ENCODE results near the gene SMIM36. TPM values are rescaled to one million over a fixed set of nuclear protein-coding genes. Genes with fewer than 3 reads are reported as not detected.
"Not testable (repeated sequence)": the region's sequence is repeated elsewhere in the genome, so short reads cannot be mapped to it uniquely, and the experiment has no call there.

The SMIM36 gene
- polyA plus RNA-seq, 4 donors, result 0.17 TPM; not detected in 2

DNA sequence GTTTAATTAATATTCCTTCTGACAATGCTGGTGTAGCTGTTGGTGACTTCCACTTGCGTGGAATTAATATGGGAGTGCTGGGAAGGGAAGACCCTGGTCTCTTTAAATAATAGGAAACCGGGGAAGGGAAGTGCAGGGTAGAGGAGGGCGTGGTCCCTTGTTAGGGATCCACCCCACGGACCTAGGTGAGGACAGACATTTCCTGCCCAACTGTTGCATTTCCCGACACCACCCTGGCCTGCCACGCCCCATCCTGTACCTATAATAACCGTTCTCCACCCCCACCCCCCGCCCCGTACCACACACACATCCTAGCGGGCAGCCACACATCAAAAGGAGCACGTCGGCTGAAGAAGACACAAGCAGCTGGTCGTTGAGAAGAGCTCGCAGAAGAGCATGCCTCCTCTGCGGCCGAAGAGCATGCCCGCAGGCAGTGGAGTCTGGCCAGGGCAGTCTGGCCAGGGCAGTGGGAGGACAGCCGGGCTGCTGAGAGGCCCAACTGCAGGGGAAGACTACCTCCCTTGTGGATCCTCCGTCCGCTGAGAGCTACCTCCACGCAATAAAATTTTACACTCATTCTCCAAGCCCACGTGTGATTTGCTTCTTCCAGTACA lies 52.9 kb downstream of the SMIM36 start:
- no peak for DNase-seq (ENCODE audit: low read depth in 4 of 4, low spot score in 3 of 4)

DNA sequence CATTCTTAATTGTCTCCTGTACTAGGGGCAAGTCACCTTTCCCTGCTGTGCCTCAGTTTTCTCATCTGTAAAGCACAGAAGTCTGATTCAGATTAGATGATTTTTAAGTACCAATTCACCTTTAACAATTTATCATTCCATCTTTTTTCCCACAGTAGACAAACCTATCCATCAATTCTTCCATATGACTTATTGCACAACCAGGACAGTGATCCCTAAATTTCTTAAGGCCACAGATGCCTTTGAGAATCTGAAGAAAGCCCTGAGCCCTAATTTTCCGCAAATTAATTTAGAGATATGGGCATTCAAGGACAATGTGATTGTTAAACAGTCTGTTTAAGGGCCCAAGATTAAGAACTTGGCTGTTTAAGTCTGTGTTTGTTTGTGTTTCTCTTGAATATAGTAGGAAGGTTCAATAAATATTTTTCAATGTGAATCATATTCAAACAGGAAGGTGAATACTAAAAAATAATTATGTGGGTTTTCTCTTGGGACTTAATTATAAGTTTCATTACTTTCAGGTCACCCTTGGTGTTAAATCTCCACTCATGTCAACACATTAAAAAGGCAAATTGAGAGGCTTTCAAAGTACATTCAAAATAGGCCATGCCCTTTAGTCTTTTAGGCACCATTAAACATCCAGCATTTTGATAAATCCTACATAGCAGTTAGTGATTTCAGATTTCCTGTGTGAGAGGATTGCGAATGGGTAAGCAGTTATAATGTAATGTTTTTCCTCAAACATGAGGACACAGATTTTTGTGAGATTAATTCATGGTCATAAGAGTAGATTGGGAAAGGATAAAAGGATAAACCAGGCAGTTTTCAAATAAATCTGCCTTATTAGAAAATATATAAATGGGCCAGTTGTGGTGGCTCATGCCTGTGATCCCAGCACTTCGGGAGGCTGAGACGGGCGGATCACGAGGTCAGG lies 54.7 kb downstream of the SMIM36 start:
- no peak for DNase-seq (ENCODE audit: low read depth in 4 of 4, low spot score in 3 of 4)

DNA sequence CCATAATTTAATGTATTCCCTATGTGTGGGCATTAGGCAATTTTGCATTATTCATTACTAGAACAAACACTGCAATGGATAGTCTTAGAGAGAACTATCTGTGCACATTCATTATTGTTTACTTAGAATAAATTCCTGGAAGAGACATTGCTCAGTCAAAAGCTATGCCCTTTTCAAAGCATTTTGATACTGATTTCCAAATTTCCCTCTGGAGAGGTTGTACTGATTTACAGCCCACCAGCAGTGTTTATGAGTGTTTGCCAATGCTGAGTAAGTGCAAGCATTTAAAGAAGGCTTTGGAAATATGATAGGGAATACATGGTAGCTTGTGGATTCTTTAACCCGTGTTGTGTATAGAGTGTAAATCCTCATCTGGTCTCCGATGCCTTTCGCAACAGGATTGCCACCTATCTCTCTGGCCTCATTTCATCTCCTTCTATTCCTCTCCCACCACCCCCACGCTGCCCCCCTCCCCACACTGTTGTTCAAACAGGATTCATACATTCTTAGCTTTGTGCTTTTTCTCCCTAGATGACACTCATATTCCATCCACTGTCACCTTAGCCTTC lies 56.3 kb downstream of the SMIM36 start:
- no peak for DNase-seq (ENCODE audit: low read depth in 4 of 4, low spot score in 3 of 4)

DNA sequence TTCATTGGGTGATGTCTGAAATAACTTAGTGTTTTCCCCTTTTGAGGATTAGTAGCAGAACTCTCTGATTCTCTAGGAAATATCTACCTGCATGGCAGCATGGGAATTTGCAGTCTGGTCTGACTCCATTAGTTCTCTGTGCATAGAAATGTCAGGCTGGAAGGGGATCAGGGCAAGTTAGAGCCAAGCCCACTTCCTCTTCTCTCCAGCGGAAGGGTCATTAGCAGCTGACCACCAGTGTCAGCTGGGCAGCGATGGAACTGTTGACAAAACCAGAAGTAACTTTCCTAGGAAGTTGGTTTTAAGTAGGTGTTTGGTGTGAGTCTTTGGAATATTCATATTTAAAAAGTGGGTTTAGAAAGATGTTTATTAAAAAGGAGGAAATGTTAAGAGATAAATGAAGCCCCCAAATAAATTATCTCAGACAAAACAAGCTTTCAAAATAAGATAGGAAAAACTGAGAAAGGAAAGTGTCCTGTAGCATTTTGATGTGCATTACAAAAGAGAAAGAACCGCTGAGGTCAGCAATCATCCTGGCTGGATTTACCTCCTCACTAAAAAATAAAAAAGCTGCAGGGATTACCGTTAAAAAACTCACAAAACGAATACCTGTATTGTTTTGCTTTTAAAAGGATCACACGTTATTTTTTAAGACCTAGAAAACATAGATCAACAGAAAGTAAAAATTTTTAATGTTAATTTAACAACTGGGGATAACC lies 57.3 kb downstream of the SMIM36 start:
- DNase-seq (ENCODE audit: low read depth in 4 of 4, low spot score in 3 of 4), result no peak

DNA sequence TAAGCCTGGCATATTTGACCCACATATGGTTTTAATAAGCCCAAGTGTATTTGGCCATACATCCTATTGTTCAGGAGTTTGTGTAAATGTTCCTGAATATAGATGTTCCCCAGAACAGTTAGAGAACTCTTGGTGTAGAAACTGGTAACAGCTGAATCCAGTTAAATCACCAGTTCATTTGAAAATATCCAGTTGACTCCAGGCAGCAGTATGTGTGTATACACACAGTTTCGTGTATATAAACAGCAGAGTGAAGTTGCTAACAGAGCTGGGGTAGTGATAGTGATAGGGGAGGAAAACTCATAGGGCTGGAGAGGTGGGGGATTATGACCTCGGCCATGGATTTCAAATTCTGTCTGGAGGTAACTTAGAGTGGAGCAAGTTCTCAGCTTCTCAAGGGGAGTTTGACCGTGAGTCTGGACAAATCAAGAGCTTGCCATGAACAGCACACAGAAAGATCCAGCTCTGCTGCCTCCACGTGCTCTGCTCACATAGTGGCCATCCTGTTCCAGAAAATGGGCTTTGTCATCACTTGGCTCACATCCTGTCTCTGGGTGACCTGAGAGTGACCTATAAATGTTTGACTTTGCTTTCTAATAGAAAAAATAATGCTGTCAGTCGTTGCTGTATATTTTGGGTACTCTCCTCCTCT lies 59.0 kb downstream of the SMIM36 start:
- DNase-seq (ENCODE audit: low read depth in 4 of 4, low spot score in 3 of 4), result no peak

DNA sequence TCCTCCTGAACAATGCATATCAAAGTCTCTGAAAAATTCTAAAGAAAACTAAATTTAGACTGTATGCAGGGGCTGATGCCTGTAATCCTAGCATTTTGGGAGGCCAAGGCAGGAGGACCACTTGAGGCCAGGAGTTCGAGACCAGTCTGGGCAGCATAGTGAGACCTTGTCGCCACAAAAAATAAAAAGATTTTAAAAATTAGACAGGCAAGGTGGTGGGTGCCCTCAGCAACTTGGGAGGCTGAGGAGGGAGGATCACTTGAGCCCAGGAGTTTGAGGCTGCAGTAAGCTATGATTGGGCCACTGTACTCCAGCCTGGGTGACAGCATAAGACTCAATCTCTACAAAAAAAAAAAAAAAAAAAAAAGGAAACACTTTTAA lies 59.5 kb downstream of the SMIM36 start:
- no peak for DNase-seq (ENCODE audit: low read depth in 4 of 4, low spot score in 3 of 4)

DNA sequence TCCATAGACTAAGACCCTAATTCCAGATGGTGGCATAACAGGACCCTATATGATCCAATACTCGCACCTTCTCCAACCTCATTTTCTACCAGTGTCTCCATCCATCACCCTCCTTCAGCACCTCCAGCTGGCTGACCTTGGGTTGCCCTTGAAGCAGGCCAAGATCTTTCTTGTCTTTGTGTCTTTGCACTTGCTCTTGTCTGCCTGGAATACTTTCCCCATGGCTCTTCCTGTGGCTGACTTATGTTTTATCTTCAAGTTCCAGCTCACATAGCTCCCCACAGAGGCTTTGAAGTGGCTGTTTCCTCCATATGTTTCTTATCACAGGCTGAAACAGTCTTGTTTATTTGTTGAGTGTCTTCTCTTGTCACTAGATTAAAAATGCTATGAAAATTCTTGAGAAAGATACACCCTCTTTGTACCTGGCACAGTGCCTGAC lies 60.0 kb downstream of the SMIM36 start:
- DNase-seq (ENCODE audit: low read depth in 4 of 4, low spot score in 3 of 4), result peak in 2 of 4 donors; percentile 38 to 44

DNA sequence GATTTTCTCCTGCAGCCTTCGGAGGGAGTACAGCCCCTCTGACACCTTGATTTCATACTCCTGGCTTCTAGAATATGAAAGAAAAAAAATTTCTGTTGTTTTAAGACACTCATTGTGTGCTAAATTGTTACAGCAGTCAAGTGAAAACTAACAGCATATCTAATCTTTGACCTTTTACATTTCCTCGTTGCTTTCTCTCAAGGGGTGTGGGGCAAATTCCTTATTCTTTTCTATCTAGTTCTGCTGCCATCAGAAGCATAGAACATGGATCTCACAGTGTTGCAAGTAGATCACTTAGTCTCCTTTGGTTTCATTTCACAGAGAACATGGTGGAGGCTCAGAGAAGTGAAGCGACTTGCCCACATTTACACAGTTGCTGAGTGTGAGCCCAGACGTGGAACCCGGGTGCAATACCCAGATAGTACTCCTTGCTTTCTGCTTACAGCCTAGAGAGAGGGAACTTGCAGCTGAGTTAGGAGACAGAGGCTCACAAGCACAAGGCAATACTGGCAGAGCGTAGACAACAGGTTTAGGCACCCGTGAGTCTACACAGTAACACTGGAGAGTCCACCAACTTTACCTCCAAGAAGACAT lies 60.9 kb downstream of the SMIM36 start:
- no peak for DNase-seq (ENCODE audit: low read depth in 4 of 4, low spot score in 3 of 4)

DNA sequence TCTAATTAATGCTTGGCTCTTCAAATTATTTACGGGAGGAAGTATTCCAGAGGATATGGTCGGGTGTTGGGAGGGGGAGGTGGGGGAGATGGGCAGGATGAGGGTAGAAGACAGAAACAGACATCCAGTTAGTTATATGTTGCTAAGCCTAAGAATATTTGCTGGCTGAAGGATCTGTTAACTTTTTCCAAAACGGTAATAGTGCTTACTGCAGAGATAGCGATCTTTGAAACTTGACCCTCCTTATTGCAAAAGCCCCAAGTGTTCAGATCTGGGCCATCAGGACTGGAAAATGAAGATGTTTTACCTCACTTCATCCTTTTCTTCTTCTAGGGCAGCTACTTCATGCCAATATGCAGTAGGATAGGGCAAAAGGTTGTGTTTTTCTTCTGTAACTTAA lies 62.6 kb downstream of the SMIM36 start:
- no peak for DNase-seq (ENCODE audit: low read depth in 4 of 4, low spot score in 3 of 4)

DNA sequence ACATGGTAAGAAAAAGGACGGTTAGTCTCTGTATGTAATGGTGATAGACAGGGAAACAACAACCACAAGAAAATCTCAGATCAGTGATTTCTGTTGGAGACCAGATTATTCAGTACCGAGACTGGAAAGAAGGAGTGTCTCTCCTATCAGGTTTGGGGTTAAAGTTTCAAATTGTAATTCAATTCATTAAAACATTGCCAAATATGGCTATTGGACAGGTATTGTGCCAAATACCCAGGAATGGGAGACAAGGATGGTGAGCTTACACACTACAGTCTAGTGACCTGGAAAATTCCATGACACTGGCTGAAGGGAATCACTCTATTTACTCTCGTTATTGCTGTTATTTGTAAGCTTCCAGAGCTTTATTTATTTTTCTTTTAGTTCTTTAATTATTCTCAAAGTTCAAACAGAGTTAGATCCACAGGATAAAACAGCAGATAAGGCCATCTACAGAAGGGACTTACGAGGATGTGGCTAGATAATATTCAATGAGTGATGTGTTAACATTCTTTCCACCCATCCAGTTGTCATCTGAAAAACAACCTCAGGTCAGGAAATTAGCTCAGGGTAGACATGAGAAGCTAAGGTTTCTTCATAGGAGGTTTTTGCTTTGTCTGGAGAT lies 64.6 kb downstream of the SMIM36 start:
- DNase-seq (ENCODE audit: low read depth in 4 of 4, low spot score in 3 of 4), result no peak

DNA sequence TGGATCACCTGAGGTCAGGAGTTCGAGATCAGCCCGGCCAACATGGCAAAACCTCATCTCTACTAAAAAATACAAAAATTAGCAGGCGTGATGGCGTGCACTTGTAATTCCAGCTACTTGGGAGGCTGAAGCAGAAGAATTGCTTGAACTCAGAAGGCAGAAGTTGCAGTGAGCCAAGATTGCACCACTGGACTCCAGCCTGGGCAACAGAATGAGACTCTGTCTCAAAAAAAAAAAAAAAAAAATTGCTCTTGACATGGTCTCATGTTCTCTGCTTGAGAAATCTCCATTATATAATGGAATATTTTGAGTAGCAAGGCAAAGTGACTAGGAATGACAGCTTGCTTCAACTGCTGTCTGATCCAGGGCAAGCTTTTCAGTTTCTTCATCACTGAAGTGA lies 65.2 kb downstream of the SMIM36 start:
- DNase-seq (ENCODE audit: low read depth in 4 of 4, low spot score in 3 of 4), result not testable (repeated sequence)

DNA sequence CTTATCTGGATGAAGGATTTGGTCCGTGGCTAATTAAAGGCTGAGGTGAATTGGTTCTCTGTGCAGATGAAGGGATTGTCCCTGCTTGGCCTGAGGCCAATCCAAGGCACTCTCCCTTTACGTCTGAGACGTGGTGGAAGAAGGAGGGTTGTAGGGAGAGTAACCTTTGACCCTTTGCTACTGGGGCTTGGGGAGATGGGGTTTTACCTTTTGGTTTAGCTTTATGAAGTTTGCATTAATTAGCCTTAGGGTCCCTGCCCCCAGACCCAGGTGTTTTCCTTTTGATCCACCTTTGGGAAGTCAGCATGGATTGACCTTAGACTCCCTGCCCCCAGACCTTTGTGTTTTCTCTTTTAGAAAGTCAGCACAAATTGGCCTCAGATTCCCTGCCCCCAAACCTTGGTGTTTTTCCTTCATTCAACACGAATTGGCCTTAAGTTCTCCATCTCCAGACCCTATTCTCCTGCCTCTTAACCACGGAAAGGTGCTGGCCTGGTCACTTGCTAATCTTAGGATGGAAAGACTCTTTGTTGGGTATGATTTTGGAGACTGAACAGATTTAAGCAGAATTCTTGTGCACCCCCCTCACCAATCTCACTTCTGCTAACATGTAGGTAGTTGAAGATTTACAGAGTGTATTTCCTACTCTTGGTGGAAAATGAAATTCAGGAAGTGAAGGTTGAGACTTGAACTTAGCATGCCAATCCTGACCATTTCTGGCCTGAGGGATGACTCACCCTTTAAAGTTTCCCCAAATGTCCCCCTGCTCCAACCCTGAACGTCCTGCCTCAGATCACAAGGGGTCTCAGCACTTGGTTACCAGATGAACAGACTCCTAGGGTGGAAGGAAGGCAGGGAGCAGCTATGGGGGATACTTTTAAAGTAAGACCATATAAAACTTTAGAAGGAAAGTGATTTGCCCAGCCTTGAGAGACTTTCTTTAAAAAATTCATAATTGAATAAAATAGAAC lies 66.5 kb downstream of the SMIM36 start:
- DNase-seq (ENCODE audit: low read depth in 4 of 4, low spot score in 3 of 4), result no peak

DNA sequence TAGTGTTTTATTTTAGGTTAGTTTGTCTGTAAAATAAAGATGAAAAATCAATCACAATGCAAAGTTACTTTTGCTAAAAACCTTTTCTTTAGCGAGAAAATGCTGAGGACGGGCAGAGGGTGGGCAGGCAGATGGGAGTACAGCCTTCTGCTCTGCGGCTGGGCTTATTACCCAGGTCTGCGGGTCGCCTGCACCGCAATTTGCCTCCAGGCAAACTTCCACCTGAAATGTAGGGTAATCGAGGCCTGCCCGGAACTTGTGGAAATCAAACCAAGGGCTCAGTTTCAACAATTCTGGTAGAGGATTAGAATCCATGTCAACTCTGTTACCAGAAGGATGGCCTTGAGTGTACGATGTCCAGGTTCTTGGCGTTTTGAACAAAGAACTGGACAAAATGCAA lies 67.3 kb downstream of the SMIM36 start:
- DNase-seq (ENCODE audit: low read depth in 4 of 4, low spot score in 3 of 4), result no peak

DNA sequence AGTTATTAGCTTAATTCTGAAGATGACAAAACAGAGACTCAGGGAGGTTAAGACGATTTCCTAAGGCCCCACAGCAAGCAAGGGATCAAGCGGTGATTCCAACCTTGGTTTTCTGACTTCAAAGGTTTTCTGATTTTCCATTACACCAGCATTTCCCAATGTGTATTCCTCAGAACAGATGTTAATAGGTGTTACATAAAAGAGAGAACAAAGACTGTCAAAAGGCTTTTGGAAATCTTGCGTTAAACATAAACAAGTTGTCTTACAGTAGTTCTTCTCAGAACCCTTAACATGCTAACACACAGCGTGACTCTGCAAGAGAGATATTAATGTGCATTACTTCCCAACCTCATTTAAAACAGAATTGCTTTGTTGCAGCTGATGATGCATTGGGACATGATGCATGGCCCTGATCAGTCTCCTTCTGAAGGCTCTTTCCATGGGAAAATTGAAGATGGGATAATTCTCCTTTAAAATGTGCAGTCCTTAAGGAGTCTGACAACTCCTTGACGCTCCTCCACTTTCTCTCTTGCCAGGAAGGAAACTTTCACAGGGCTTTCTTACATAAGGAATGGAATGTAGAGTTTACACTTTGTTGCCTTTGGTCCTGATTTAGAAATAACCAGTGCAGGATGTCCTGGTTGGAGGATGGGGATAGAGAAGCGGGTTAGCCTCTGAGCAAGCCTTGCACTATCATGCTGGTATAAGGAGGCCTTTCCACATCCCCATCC lies 68.1 kb downstream of the SMIM36 start:
- DNase-seq (ENCODE audit: low read depth in 4 of 4, low spot score in 3 of 4), result no peak

DNA sequence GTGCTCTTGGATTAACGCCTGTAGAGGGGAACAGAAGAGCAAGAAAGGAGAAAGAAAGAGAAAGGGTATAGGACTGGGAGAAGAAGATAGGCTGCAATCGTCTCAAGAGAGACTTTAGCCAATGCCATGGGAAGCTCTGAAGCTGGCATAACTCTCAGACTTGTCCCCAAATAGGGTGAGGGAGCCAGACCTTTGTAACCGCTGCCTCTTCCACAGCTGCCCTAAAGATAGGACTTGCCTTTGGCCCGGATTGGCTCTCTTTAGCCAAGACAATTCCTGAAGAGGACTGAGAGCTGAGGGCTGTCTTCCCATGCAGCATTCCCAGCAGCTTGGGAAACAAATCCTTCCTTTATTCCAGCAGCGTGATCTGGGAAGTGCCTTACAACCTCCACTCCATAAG lies 68.8 kb downstream of the SMIM36 start:
- DNase-seq (ENCODE audit: low read depth in 4 of 4, low spot score in 3 of 4), result no peak

DNA sequence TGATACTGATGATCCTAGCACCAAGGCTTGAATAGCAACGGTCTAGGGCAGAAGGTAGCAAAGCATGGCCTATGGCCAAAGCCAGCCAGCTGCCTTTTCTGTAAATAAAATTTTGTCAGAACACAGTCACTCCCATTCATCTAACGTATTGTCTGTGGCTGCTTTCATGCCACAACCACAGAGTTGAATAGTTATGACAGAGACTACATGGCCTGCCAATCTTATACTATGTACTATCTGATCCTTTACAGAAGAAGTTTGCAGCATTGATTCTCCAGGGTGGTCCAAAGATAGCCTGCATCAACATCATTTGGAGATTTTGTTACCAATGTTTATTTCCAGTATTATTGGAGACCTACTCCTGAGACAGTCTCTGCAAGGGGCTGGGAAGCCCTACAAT lies 69.7 kb downstream of the SMIM36 start:
- DNase-seq (ENCODE audit: low read depth in 4 of 4, low spot score in 3 of 4), result no peak

DNA sequence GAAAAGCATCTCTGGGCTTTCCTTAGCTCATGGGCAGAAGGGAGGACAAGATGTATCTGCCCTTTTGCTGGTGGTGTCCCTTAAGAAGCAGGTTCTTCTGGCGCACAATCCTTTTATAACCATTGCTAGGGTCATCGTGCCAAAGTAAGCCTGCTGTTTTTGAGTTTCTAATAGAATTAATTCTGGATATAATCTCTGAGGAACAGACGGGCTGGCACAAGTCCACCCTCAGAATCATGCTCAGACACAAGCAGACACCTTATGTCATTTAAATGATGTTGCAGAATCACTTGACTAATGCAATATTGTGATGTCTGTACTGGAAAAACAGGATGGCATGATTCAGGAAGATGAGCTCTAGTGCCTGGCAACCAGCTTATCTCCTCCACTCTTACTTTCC lies 70.9 kb downstream of the SMIM36 start:
- no peak for DNase-seq (ENCODE audit: low read depth in 4 of 4, low spot score in 3 of 4)

DNA sequence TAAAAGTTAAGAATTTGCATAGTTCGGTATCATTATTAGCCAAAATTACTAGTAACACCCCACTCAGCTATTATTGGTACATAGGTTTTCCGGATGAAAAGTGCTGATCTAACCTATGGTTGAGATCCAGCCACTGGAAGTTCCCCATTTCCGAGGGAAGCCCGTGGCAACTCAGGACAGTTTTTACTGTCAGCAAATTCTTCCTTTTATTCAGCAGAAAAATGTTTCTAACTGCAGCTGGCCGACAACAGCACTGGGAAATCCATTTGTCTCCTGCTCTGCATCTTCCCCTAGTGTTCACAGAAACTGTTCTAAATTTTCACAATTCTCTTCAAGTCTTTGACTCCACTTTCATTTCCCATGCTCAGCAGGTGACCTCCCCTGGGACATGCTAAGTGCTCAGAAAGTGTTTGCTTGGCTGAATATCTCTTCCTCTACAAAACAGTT lies 74.1 kb downstream of the SMIM36 start:
- DNase-seq (ENCODE audit: low read depth in 4 of 4, low spot score in 3 of 4), result no peak

Data from right renal pelvis (tissue), 4 donors.